Measurements from ENCODE around the gene UST.

Gene UST

DNA sequence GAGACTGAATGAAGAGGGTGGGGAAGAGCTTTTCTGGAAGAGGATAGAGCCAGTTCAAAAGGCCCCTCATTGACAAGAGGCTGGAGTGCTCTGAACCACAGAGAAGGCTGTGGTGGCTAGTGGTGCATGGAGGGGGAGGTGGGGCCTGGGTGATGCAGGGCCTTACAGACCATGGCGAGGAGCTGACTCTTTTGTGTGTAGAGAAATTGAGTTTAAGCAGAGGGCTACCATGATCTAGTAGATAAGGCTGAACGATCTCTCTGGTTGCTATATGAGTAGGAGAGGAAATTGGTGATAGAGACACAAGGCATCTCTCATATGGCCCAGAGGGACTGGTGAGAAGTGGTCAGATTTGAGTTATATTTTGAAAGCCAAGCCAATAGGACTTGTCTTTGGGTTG is 137.6 kb downstream of the UST start:
- no peak overlapping the region for H3K4me3 ChIP-seq (ENCODE audit: low read length, poor library complexity, severe bottlenecking)
- no peaks in the 10 kb centered on the region for H3K9me3 ChIP-seq (ENCODE audit: insufficient read depth, low read depth, low read length)
- H3K79me2 ChIP-seq (ENCODE audit: insufficient read depth, low read length), result no peaks in the 10 kb centered on the region
- TF ChIP-seq, protein P1, sequence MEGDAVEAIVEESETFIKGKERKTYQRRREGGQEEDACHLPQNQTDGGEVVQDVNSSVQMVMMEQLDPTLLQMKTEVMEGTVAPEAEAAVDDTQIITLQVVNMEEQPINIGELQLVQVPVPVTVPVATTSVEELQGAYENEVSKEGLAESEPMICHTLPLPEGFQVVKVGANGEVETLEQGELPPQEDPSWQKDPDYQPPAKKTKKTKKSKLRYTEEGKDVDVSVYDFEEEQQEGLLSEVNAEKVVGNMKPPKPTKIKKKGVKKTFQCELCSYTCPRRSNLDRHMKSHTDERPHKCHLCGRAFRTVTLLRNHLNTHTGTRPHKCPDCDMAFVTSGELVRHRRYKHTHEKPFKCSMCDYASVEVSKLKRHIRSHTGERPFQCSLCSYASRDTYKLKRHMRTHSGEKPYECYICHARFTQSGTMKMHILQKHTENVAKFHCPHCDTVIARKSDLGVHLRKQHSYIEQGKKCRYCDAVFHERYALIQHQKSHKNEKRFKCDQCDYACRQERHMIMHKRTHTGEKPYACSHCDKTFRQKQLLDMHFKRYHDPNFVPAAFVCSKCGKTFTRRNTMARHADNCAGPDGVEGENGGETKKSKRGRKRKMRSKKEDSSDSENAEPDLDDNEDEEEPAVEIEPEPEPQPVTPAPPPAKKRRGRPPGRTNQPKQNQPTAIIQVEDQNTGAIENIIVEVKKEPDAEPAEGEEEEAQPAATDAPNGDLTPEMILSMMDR (conservative IDR thresholded peaks at IDR 0.05; ENCODE audit: low read length), result no peak
- no peak for TF ChIP-seq EZH2phosphoT487 (IDR thresholded peaks at IDR 0.05; ENCODE audit: borderline replicate concordance)
- H3K9ac ChIP-seq (ENCODE audit: low read depth, low read length, poor library complexity, severe bottlenecking), result no peak overlapping the region
- H3K9me2 ChIP-seq (replicated peaks; ENCODE audit: low read depth, low read length), result no peaks in the 10 kb centered on the region
- no peaks in the 10 kb centered on the region for H3K27me3 ChIP-seq (ENCODE audit: insufficient read depth, low read length, poor library complexity, severe bottlenecking)
- peaks cover 9% of the 10 kb centered on the region; the same call in 1 of the 2 replicates for H3K36me3 ChIP-seq (ENCODE audit: insufficient read depth, low read length)
- H4K20me1 ChIP-seq (ENCODE audit: insufficient read depth, low read length, poor library complexity, severe bottlenecking), result no peaks in the 10 kb centered on the region
- H3K4me1 ChIP-seq (ENCODE audit: insufficient read depth, low read length, poor library complexity, severe bottlenecking), result peaks cover 31% of the 10 kb centered on the region
- peak overlapping the region; percentile 18 for H3K4me2 ChIP-seq (ENCODE audit: low read depth, low read length, poor library complexity, severe bottlenecking)
- no peaks in the 10 kb centered on the region for H3F3A ChIP-seq (ENCODE audit: low read depth)
- H2AFZ ChIP-seq (ENCODE audit: low read length), result no peak overlapping the region

DNA sequence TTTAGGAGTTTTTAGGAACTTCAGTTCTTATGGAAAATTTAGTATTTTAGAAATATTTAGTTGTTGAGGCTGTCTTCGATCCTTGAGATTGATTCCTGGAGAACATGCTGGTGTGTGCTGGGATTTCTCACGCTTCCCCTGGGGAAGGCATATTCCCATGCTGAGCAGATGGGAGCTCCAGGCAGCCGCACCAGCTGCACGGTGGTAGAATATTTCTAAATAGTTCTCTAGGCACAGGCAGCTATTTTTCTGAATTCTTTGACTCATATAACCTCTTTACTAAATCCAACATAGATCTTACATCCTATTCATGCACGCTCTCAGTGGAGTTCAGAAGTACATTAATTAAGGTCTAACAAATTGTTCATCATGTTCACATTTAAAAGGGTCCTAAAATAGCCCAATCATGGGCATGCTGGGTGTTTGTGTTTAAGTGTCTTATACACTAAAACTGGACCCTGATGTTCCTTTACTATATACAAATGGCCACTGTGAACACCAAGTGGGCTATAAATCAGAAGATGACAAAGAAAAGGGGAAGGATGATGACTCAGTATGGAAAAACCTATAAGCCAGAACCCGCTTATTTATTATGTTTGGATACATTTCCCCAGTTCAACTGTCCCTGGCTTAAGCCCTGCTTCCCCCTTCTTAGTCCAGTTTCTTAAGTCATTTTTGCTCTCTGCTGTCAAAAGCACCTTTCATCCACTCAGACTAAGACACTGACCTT is 138.5 kb downstream of the UST start:
- Histone ChIP-seq H3K4me2 (ENCODE audit: low read depth, low read length, poor library complexity, severe bottlenecking) (no peak overlapping the region), H3K9me2 (replicated peaks; ENCODE audit: low read depth, low read length) (no peaks in the 10 kb centered on the region), H3K36me3 (ENCODE audit: insufficient read depth, low read length) (peaks cover 9% of the 10 kb centered on the region; the same call in 1 of the 2 replicates), H3K79me2 (ENCODE audit: insufficient read depth, low read length) (no peaks in the 10 kb centered on the region), H2AFZ (ENCODE audit: low read length) (no peak overlapping the region), H3K4me1 (ENCODE audit: insufficient read depth, low read length, poor library complexity, severe bottlenecking) (peaks cover 31% of the 10 kb centered on the region), H3K9ac (ENCODE audit: low read depth, low read length, poor library complexity, severe bottlenecking) (no peak overlapping the region), H3K4me3 (ENCODE audit: low read length, poor library complexity, severe bottlenecking) (no peak overlapping the region), H3F3A (ENCODE audit: low read depth) (no peaks in the 10 kb centered on the region), H3K9me3 (ENCODE audit: insufficient read depth, low read depth, low read length) (no peaks in the 10 kb centered on the region), H3K27me3 (ENCODE audit: insufficient read depth, low read length, poor library complexity, severe bottlenecking) (no peaks in the 10 kb centered on the region), H4K20me1 (ENCODE audit: insufficient read depth, low read length, poor library complexity, severe bottlenecking) (no peaks in the 10 kb centered on the region)
- TF ChIP-seq, protein P1 (conservative IDR thresholded peaks at IDR 0.05; ENCODE audit: low read length), result no peak

DNA sequence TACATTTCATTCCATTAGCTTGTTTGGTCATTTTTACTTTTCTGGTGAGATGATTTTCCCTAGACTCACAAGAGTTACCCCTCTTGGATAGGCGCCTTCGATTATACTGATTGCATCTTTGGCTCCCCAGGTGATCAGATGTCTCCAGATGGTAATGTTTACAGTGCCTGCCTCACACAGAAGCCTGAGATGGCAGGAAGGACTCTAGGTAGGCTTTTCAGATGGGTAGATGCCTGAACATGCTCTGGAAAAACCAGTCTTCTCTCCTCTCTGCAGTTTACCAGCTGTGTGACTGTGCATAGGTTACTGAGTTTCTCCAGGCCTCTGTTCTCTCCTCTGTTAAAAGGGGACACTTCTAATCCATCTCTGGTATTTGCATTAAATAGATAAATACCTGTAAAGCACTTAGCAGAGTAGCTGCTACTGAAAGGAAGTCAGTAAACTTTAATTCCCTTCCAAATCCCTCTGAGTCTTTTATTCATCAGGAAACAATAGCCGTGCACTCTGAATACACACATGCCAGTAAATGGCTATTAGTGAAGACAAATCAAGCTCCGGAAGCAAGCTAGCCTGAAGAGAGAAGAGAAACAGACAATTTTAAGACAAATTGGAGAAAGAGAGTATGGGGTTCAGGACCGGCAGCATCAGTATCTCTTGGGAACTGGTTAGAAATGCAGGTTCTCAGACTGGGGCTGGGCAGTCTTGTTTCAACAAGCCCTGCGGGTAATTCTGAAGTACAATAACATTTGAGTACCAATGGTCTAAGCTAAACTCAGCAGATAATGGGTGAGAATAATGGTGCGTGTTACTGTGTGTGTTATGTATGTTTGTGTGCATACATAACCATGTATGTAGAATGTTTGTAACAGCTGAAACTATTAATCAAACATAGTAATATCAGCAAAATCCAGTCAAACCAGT is 139.4 kb downstream of the UST start:
- no peaks in the 10 kb centered on the region for H3F3A ChIP-seq (ENCODE audit: low read depth)
- no peaks in the 10 kb centered on the region for H3K27me3 ChIP-seq (ENCODE audit: insufficient read depth, low read length, poor library complexity, severe bottlenecking)
- H3K9me3 ChIP-seq (ENCODE audit: insufficient read depth, low read depth, low read length), result no peaks in the 10 kb centered on the region
- no peak overlapping the region for H3K4me2 ChIP-seq (ENCODE audit: low read depth, low read length, poor library complexity, severe bottlenecking)
- H3K4me1 ChIP-seq (ENCODE audit: insufficient read depth, low read length, poor library complexity, severe bottlenecking), result peaks cover 36% of the 10 kb centered on the region
- no peak overlapping the region for H2AFZ ChIP-seq (ENCODE audit: low read length)
- peaks cover 9% of the 10 kb centered on the region; the same call in 1 of the 2 replicates for H3K36me3 ChIP-seq (ENCODE audit: insufficient read depth, low read length)
- no peaks in the 10 kb centered on the region for H3K9me2 ChIP-seq (replicated peaks; ENCODE audit: low read depth, low read length)
- H3K4me3 ChIP-seq (ENCODE audit: low read length, poor library complexity, severe bottlenecking), result no peak overlapping the region
- no peak for TF ChIP-seq EZH2phosphoT487 (IDR thresholded peaks at IDR 0.05; ENCODE audit: borderline replicate concordance)
- TF ChIP-seq, protein P1 (conservative IDR thresholded peaks at IDR 0.05; ENCODE audit: low read length), result no peak
- no peak overlapping the region for H3K9ac ChIP-seq (ENCODE audit: low read depth, low read length, poor library complexity, severe bottlenecking)
- H3K79me2 ChIP-seq (ENCODE audit: insufficient read depth, low read length), result no peaks in the 10 kb centered on the region
- no peaks in the 10 kb centered on the region for H4K20me1 ChIP-seq (ENCODE audit: insufficient read depth, low read length, poor library complexity, severe bottlenecking)

Data from Loucy (cell line).